C4-2B (cell line): ENCODE data around the gene FNDC3B.

Experiments used
- ZFX ChIP-seq: fragments of 450-650 bp; IDR thresholded peaks from 2 replicates; pipeline ENCODE4 v1.6.1; 2017
- TF ChIP-seq, protein P1 (sequence below): fragments of 450-650 bp; conservative IDR thresholded peaks from 2 replicates; pipeline ENCODE4 v1.5.1; 2017; ENCODE audit warnings: mild to moderate bottlenecking

- TF ChIP-seq, protein P1, sequence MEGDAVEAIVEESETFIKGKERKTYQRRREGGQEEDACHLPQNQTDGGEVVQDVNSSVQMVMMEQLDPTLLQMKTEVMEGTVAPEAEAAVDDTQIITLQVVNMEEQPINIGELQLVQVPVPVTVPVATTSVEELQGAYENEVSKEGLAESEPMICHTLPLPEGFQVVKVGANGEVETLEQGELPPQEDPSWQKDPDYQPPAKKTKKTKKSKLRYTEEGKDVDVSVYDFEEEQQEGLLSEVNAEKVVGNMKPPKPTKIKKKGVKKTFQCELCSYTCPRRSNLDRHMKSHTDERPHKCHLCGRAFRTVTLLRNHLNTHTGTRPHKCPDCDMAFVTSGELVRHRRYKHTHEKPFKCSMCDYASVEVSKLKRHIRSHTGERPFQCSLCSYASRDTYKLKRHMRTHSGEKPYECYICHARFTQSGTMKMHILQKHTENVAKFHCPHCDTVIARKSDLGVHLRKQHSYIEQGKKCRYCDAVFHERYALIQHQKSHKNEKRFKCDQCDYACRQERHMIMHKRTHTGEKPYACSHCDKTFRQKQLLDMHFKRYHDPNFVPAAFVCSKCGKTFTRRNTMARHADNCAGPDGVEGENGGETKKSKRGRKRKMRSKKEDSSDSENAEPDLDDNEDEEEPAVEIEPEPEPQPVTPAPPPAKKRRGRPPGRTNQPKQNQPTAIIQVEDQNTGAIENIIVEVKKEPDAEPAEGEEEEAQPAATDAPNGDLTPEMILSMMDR = no peak
- TF ChIP-seq ZFX = no peak
Observed at GRCh38 chr3:172125963-172126457, 86.6 kb downstream of the FNDC3B start.
